ENCODE results near the gene PHOX2B.

The PHOX2B gene

DNA sequence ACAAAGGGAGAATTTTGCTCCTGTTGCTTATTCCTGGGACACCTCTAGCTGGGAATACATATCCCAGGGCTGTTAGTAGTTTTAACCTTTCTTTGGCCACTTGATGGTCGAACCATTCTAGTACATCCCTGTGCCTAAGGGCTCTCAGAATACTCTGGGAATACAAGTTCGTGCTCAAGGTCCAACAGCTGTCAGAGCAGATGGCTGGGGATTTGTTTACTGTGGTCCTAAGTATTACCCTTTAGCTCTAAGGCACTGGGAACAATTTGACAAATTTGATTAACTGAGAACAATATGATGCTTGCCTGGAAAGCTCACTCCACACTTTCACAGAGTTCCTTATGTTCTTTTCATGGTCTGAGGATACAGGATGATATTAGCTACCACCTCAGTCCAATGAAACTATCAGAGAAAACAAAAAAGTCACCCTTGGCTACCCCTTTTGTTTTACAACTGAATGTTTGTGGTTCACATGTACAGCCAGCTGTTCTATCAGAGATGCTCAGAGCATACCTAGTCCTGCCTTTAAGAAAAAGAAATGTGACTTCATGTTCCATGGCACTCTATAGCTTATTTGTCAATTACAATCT lies 47.4 kb upstream of the PHOX2B start:
- Histone ChIP-seq H3K36me3 (ENCODE audit: insufficient read depth, low read length) (no peaks in the 10 kb centered on the region), H3K4me3 (ENCODE audit: low read depth in 1 of 2, low read length in 2 of 2) (no peak overlapping the region), H3K4me1 (ENCODE audit: insufficient read depth, low read length) (no peaks in the 10 kb centered on the region), H3K9me3 (ENCODE audit: insufficient read depth, low read length, severe bottlenecking) (no peaks in the 10 kb centered on the region), H3K9ac (ENCODE audit: low read depth, low read length) (no peak overlapping the region), H2AFZ (ENCODE audit: low read depth, low read length) (no peak overlapping the region), H3K4me2 (ENCODE audit: insufficient read depth, low read length) (no peak overlapping the region), H3K27ac (ENCODE audit: low read length) (no peak overlapping the region), H4K20me1 (ENCODE audit: insufficient read depth, low read length) (no peaks in the 10 kb centered on the region), H3K79me2 (ENCODE audit: insufficient read depth, low read length) (no peaks in the 10 kb centered on the region), H3K27me3 (ENCODE audit: insufficient read depth, low read length, poor library complexity) (no peaks in the 10 kb centered on the region)
- ATAC-seq (ENCODE audit: insufficient read depth, low read depth): no peak
- TF ChIP-seq, protein P1, sequence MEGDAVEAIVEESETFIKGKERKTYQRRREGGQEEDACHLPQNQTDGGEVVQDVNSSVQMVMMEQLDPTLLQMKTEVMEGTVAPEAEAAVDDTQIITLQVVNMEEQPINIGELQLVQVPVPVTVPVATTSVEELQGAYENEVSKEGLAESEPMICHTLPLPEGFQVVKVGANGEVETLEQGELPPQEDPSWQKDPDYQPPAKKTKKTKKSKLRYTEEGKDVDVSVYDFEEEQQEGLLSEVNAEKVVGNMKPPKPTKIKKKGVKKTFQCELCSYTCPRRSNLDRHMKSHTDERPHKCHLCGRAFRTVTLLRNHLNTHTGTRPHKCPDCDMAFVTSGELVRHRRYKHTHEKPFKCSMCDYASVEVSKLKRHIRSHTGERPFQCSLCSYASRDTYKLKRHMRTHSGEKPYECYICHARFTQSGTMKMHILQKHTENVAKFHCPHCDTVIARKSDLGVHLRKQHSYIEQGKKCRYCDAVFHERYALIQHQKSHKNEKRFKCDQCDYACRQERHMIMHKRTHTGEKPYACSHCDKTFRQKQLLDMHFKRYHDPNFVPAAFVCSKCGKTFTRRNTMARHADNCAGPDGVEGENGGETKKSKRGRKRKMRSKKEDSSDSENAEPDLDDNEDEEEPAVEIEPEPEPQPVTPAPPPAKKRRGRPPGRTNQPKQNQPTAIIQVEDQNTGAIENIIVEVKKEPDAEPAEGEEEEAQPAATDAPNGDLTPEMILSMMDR (IDR thresholded peaks at IDR 0.05; ENCODE audit: borderline replicate concordance, extremely low read depth, low read length, poor library complexity, severe bottlenecking): no peak
- no peak for TF ChIP-seq EZH2 (IDR thresholded peaks at IDR 0.05; ENCODE audit: borderline replicate concordance, low read depth, low read length, severe bottlenecking)
- DNase-seq: no peak

DNA sequence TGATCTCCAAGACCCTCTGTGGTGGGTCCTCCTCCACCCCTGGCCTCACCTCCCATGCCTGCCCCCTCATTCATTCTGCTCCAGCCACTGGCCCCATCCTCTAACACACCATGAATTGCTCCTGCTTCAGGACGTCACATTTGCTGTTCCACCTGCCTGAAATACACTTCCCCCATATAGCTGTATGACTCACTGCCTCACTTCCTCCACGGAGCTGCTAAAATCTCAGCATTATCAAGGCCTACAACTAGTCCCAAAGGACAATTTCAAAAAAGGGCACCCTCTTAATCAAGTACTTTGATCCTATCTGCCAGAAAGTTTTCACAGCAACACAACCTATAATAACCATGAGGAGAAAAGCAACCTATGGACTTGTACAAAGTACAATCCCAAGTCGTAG lies 43.6 kb upstream of the PHOX2B start:
- no peak for DNase-seq
- no peak overlapping the region for H2AFZ ChIP-seq (ENCODE audit: low read depth, low read length)

DNA sequence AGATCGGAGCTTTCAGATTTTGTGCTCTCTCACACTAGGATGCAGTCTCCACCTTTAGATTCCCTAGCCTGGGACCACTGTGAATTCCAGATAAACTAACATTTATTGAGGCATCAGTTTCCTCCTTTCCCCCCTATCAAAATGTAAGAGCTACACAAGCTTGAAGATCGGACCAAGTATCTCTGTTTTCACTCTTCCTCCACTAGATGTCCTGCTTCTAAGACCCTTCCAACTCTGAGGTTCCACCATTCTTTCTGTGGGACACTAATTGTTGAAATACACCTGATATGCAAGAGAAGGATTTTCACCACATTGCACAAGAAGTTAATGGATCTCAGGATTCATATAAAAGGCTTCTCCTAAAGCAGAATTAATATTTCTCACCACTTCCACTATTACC lies 43.0 kb upstream of the PHOX2B start:
- no peak for ATAC-seq (ENCODE audit: insufficient read depth, low read depth)
- TF ChIP-seq EZH2 (IDR thresholded peaks at IDR 0.05; ENCODE audit: borderline replicate concordance, low read depth, low read length, severe bottlenecking): no peak

More for the DNA sequence above, 43.6 kb upstream of the PHOX2B start:
- Histone ChIP-seq H4K20me1 (ENCODE audit: insufficient read depth, low read length) (no peaks in the 10 kb centered on the region), H3K4me2 (ENCODE audit: insufficient read depth, low read length) (no peak overlapping the region), H3K9ac (ENCODE audit: low read depth, low read length) (no peak overlapping the region), H3K9me3 (ENCODE audit: insufficient read depth, low read length, severe bottlenecking) (no peaks in the 10 kb centered on the region), H3K4me3 (ENCODE audit: low read depth in 1 of 2, low read length in 2 of 2) (no peak overlapping the region), H3K4me1 (ENCODE audit: insufficient read depth, low read length) (no peaks in the 10 kb centered on the region), H3K79me2 (ENCODE audit: insufficient read depth, low read length) (no peaks in the 10 kb centered on the region), H3K36me3 (ENCODE audit: insufficient read depth, low read length) (no peaks in the 10 kb centered on the region), H3K27ac (ENCODE audit: low read length) (no peak overlapping the region), H3K27me3 (ENCODE audit: insufficient read depth, low read length, poor library complexity) (no peaks in the 10 kb centered on the region)
- TF ChIP-seq, protein P1 (IDR thresholded peaks at IDR 0.05; ENCODE audit: borderline replicate concordance, extremely low read depth, low read length, poor library complexity, severe bottlenecking): no peak
- TF ChIP-seq EZH2 (IDR thresholded peaks at IDR 0.05; ENCODE audit: borderline replicate concordance, low read depth, low read length, severe bottlenecking): no peak
- ATAC-seq (ENCODE audit: insufficient read depth, low read depth): no peak

DNA sequence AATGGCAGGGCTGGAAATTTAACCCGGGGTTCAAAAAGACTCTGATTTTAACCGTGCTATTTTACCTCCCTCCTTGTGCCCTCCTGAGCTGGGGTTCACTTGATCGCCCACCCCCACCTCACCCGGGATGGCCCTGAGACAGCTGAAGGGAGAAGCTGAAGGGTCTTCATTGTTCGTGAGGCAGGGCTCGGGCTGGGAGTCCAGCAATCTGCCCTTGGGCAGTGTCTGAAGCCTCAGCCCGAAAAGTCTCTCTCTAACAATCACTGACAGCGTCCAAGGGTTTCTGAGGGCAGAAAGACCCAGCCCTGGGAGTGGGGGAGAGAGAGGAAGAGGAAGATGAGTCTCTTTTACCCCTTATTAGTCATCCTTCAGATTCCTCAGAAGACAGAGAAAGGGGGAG lies 39.4 kb upstream of the PHOX2B start:
- H3K9me3 ChIP-seq (ENCODE audit: insufficient read depth, low read length, severe bottlenecking): no peaks in the 10 kb centered on the region
- H3K9ac ChIP-seq (ENCODE audit: low read depth, low read length): no peak overlapping the region
- no peak overlapping the region for H3K4me3 ChIP-seq (ENCODE audit: low read depth in 1 of 2, low read length in 2 of 2)
- ATAC-seq (ENCODE audit: insufficient read depth, low read depth) (no peak), DNase-seq (no peak)
- TF ChIP-seq EZH2 (IDR thresholded peaks at IDR 0.05; ENCODE audit: borderline replicate concordance, low read depth, low read length, severe bottlenecking): no peak
- TF ChIP-seq, protein P1 (IDR thresholded peaks at IDR 0.05; ENCODE audit: borderline replicate concordance, extremely low read depth, low read length, poor library complexity, severe bottlenecking): no peak
- H3K36me3 ChIP-seq (ENCODE audit: insufficient read depth, low read length): no peaks in the 10 kb centered on the region
- no peak overlapping the region for H3K4me2 ChIP-seq (ENCODE audit: insufficient read depth, low read length)
- no peaks in the 10 kb centered on the region for H3K4me1 ChIP-seq (ENCODE audit: insufficient read depth, low read length)
- H3K79me2 ChIP-seq (ENCODE audit: insufficient read depth, low read length): no peaks in the 10 kb centered on the region
- no peak overlapping the region for H2AFZ ChIP-seq (ENCODE audit: low read depth, low read length)
- H3K27me3 ChIP-seq (ENCODE audit: insufficient read depth, low read length, poor library complexity): no peaks in the 10 kb centered on the region
- H4K20me1 ChIP-seq (ENCODE audit: insufficient read depth, low read length): no peaks in the 10 kb centered on the region
- no peak overlapping the region for H3K27ac ChIP-seq (ENCODE audit: low read length)

More for the DNA sequence above, 43.0 kb upstream of the PHOX2B start:
- Histone ChIP-seq H3K9ac (ENCODE audit: low read depth, low read length) (no peak overlapping the region), H4K20me1 (ENCODE audit: insufficient read depth, low read length) (no peaks in the 10 kb centered on the region), H2AFZ (ENCODE audit: low read depth, low read length) (no peak overlapping the region), H3K79me2 (ENCODE audit: insufficient read depth, low read length) (no peaks in the 10 kb centered on the region), H3K4me3 (ENCODE audit: low read depth in 1 of 2, low read length in 2 of 2) (no peak overlapping the region), H3K27me3 (ENCODE audit: insufficient read depth, low read length, poor library complexity) (no peaks in the 10 kb centered on the region), H3K27ac (ENCODE audit: low read length) (no peak overlapping the region), H3K4me2 (ENCODE audit: insufficient read depth, low read length) (no peak overlapping the region), H3K4me1 (ENCODE audit: insufficient read depth, low read length) (no peaks in the 10 kb centered on the region), H3K9me3 (ENCODE audit: insufficient read depth, low read length, severe bottlenecking) (no peaks in the 10 kb centered on the region), H3K36me3 (ENCODE audit: insufficient read depth, low read length) (no peaks in the 10 kb centered on the region)
- DNase-seq: no peak

Measured in DND-41 (cell line).